Stimulated activated CD8-positive, alpha-beta memory T cell treated with anti-CD3 and anti-CD28 coated beads, Interleukin-4, amount 100 ng/mL, for 24 hours (primary cell): ENCODE data around the gene RAPGEF4.

Source experiments
- DNase-seq: peaks from one replicate; pipeline ENCODE4 v3.0.0-alpha.2; 2020; ENCODE audit warnings: low read depth

The RAPGEF4 gene

DNA sequence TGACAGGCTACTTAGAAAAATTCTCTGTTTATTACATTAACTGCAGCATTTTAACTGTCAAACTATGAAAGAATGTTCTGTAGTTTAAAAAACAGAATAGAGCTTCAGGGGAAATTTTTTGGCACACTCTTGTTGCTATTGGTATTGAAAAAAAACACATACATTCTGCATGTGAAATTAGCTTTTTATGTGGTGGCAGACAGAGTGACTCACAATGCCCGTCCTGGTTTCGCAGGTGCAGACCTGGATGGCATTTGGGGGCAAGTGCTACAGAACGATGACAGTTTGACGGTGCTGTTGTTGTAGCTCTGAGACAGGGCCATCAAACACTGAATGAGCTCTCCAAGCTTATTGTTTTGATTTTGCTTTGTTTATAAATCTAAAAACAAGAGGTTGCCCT, 235.0 kb downstream of the RAPGEF4 start:
- DNase-seq: no peak

GRCh38 chr2:172972005-172972619, 236.5 kb downstream of the RAPGEF4 start:
- DNase-seq: peak; percentile 8

GRCh38 chr2:172974762-172975161, 239.1 kb downstream of the RAPGEF4 start:
- no peak for DNase-seq

DNA sequence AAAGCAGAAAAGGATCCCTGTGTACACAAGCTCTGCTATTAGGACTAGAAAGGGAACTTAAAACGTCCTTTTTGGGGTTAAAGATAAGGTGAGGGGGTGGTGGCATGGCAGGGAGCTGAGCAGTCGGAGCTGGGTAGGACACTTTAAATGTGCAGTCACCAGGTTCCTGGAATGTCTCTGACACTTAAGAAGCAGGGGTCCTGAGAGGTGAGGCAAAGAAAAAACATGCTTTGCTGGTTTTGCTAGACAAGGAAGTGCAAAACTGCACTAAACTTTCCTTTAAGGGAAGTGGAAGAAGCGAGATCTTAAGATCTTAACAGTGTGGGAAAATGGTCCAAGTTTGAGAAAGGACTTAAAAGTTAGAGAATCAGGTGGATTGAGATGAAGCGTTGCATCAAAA, 240.5 kb downstream of the RAPGEF4 start:
- no peak for DNase-seq

- DNase-seq: no peak
Measured at GRCh38 chr2:172976816-172977215, 241.2 kb downstream of the RAPGEF4 start.

DNA sequence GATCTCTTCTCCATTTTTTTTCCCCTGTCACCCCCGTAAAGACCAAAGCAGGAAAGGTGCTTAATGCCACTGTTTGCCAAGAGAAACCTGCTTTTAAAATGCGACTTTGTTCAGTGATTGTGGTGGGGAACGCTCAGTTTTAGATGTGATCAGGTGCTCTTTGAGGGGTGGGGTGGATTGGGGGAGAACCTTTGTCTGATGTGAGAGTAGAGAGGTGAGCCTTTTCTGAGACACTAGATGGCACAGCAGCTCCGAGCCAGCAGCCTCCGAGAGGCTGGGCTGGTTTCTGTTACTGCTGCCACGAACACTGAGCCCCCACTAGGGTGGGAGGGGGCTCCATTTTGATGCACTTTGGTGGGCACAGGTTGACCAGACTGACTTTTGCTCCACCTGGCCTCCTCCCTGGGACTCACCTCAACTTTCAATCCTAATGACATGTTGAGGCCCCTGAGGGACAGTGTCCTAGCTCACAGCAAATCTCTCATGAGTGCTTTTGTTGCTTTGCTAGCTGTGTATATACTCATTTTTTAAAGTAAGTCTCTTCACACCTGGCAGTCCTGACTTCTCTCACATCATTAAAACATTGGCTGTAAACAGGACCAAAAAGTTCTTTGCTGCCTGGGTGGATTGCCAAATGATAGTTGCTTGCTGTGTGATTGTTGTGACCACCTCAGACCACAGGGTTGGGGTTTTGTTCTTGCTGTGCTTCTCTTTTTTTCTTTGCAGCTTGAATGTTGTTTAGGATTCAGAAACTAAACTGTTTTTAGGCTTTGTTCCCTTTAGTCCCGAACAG, 241.8 kb downstream of the RAPGEF4 start:
- DNase-seq: no peak

DNA sequence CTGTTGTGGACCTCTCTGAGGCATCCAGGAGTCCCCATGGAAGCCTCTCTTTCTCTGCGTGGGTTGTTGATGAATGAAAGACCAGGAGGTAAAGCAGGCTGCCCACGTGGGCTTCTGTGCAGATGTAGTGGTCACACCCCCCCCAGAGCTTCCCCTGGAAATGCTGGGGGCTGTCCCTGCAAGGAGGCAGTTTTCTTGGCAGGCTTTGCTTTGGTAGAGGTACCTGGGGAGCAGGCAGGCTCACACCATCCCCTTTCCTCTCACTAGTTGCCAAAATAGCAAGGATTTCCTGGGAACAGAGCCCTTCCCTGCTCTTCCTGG, 242.4 kb downstream of the RAPGEF4 start:
- no peak for DNase-seq

DNA sequence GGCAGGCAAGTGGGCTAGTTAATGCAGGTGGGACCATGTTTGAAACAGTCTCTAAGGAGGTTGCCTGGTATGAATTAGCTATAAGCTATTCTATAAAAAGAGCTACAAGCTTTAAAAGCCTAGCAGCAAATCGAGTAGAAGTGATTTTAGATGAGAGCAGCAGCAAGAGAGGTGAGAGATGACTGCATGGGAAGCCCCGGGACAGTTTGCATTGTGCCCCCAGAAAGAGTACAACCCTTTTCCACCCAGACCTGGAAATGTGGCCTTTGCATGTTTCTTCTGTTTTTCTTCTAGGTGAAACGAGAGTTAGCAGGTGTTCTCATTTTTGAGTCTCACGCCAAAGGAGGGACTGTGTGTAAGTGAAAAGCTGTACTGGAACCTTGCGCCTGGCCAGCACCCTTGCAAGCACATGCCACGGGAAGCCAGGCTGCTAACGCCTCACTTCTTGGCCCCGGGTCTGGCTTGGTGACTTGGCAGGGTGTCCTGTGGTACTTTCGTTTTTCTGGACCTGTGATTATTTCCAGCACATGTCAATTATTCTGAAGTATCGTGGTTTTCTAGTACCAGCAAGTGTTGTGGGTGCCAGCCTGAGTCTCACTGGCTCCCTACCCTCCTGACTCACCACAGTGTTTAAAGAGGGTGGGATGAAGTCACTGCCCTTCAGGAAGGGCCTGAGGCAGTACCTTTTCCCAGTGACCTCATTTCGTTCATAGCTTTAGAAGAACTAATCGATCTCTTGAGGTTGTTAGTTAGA, 249.7 kb downstream of the RAPGEF4 start:
- DNase-seq: no peak

GRCh38 chr2:172986040-172986439, 250.4 kb downstream of the RAPGEF4 start:
- DNase-seq: no peak

GRCh38 chr2:172988728-172989127, 253.1 kb downstream of the RAPGEF4 start:
- no peak for DNase-seq

GRCh38 chr2:172991031-172991430, 255.4 kb downstream of the RAPGEF4 start:
- no peak for DNase-seq

GRCh38 chr2:172993139-172993538, 257.5 kb downstream of the RAPGEF4 start:
- DNase-seq: no peak

- no peak for DNase-seq
Measured at GRCh38 chr2:172993931-172994717, 258.5 kb downstream of the RAPGEF4 start.

- no peak for DNase-seq
Measured at GRCh38 chr2:172994864-172995263, 259.2 kb downstream of the RAPGEF4 start.

DNA sequence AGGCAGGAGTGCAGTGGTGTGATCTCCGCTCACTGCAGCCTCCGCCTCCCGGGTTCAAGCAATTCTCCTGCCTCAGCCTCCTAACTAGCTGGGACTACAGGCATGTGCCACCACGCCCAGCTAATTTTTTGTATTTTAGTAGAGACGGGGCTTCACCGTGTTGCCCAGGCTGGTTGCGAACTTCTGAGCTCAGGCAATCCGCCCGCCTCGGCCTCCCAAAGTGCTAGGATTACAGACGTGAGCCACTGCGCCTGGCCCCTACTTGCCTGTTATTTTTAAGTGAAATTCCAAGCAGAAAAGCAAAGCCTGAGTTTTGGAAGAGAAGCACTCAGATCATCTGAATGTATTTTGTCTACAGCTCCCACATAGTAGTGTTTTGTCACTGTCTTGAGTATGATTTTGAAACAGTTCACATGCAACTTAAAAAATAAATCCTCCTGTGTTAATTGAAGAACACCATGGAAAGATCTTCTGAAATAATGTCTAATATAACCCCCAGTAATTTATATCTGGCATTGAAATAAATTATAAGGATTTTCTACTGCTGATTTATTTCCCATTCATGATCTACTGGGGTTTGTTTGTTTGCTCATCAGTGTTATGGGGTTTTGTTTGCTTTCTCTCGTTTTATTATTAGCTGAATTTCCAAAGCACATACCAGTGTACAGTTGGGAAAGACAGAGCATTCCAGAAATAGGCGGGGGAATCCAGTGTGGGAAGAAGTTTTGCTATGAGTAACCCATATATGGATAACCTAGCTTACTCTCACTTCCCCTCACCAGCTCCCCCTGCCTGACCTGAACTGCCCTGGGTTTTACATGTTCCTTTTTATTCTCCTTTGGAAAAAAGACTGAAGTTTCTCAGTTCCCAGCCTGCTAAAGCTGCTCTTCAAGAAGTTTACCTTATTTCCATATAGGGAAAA, 259.9 kb downstream of the RAPGEF4 start:
- no peak for DNase-seq

DNA sequence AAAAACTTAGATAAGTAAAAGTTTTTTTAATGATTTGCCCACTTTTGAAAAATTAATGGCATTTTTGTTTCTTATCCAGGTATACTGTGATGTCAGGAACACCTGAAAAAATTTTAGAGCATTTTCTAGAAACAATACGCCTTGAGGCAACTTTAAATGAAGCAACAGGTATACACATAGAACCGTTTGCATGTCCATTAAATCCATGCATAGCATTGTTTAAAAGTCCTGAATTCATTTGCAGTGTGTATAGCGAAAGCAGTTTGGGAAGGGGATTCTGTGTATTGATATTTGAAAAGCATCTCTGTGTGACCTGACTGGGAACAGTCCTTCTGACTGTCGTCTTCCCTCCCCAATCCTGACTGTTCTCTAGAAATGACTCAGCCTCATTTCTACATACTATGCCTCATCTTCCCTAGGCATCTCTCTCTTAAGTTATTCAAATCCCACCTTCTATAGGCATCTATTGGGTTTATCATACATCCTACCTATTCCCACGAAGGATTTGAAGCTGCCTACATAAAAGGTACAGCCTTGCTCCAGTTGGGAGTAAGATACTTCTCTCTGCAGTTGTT, 260.8 kb downstream of the RAPGEF4 start:
- no peak for DNase-seq

- no peak for DNase-seq
Measured at GRCh38 chr2:172997031-172997430, 261.4 kb downstream of the RAPGEF4 start.

GRCh38 chr2:172998547-172999272, 263.1 kb downstream of the RAPGEF4 start:
- no peak for DNase-seq

DNA sequence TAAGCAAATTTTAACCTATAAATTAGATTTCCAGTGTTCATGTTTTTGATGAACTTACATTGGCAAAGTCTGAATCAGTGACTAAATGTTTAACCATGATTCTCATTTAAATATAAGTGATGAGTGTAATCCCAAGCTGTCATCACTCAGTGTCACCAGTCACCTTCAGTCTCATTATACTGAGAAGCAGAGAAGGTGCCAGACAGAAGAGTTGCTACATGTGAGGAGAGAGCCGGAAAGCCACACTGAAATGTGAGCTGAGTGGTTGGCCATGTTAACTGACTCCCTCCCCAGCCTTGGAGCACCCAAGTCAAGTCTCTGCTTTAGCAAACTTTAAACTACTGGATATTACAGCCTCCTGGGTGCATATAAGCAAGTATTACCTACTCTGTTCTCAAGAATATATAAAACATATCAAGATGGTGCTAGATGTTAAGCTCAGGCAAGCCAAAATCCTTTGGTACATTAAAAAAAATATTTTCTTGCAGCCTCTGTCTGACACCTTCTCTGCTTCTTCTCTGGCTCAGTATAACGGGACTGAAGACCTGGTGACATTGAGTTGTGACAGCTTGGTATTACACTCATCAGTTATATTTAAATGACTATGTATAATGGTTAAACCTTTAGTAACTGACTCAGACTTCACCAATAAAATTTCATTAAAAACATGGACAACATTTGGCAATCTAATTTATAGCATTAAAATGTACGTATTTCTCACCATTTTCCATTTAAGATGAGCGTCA, 264.2 kb downstream of the RAPGEF4 start:
- DNase-seq: no peak
